COLO668 (cell line): ENCODE measurements around the gene MMP15.
"Not testable (repeated sequence)": the region's sequence is repeated elsewhere in the genome, so short reads cannot be mapped to it uniquely, and the experiment has no call there.

Experiments used
- DNase-seq: peaks from one replicate; lab custom pipeline; 2025; ENCODE audit not compliant: unreplicated experiment; lab: John Stamatoyannopoulos, UW

The MMP15 gene

DNA sequence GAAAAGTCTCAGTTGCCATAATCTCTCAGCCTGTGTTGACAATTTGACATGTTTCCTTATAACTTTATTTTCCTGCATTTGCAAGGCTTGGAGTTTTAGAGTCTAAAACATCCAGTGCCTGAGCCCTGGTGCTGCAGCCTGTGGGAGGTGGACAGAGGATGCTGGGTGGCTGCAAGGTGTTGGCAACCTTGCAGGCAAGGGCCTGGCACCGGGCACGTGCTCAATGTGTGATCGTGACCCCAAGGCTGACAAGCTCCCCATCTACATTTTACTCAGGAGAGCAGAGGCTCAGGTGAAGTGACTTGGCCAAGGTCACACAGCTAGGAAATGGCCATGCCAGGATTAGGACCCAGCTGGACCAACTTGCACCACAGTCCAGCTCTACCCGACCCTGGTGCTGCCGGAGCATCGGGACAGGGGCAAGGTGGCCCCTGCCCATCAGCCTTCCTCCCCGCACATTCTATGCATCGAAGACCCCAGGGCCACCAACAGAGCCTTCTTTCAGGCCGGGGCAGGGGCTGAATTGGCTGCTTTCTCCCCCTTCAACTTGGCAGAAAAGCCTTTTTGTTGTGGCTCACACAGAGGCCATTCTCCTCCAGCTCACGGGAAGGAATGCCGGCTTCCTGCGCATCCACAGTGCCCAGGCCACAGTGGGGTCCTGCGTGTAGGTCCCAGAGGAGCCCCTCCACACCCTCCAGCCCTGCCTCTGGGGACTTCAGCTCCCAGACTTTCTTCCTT, 23.1 kb downstream of the MMP15 start:
- DNase-seq, result no peak

DNA sequence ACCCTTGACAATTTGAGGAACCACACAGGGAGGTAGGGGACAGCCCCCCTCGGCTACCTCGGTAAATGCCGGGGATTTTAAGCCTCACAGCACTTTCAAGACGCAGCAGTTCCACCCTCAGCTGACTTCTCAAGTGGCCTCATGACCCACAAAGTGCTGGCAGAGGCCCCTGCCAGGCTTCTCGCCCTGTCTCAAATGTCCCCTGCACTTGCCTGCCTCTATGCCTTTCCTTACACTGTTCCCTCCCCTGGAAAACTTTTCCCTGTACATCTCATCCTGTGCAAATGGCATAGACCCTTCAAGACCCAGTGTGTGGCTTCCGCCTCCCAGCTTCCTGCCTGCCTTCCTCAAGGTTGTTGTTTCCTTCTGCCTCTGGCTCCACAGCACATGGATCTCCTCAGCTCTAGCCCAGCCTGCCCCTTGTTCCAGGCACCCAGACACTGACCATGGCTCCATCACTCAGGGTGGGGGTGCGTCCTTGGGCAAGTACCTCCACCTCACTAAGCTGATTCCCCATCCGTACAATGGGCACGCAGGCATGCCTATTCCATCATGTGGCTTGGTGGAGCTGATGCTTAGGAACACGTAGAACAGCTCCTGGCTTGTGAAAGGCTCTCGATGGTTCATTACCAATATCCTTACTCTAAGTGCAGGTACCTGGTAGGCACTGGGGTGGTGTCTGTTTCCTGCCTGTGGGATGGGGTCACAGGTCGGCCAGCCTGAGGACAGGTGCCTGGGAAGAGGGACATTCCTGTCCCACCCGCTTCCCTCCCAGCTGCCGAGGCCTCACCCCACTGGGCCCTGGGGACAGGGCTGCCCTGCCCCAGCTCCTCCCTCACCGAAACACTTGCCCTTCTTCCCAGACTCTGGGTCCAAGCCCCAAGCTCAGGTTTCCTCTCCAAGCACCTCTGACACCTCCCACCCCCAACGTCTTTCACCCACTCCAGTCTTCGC, 24.0 kb downstream of the MMP15 start:
- no peak for DNase-seq

DNA sequence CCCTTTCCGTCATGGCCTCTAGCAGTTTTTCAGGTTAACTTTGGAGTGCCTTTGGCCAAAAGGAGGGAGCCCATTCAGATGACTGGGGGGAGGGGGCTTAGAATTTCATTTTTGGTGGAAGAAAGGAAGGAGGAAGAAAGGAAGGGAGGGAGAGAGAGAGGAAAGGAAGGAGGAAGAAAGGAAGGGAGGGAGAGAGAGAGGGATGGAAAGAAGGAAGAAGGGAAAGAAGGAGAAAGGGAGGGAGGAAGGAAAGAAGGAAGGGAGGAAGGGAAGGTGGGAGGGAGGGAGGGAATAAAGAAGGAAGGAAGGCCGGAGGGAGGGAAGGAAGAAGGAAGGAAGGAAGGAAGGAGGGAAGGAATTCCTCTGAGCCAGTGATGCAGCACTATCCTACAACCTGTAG, 25.7 kb downstream of the MMP15 start:
- no peak for DNase-seq

DNA sequence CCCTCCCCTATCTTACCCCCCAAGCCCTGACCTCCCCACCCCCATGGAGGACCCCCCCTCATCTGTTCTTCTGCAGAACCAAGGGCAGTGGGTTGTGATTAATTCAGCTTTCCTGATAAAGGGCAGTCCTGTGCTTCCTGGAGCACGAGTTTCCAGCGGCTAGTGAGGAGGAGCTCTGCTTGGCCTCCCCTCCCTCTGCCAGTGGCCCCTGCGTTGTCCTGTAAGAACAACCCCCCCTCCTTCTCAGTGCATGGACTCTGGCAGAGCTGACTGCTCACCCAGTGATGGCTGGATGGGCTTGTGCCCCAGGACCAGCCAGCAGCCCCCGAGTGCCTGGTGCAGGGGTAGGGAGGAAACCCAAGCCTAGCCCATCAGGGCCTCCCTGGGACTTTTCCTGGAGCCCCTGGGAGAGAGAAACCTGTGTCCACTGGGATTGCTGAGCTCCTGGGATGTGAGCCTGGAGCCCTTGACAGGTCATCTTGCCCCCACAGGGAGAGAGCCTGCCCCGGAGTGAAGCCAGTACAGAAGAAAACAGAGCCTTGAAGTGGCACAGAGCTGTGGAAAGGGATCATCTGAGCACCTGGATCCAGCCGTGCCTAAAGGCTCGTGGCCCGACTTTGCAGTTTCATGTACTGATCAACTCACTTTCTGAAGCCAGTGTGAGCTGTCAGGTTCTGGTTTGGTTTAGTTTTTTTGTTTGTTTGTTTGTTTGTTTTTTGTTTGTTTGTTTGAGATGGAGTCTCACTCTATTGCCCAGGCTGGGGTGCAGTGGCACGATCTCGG, 26.5 kb downstream of the MMP15 start:
- no peak for DNase-seq

DNA sequence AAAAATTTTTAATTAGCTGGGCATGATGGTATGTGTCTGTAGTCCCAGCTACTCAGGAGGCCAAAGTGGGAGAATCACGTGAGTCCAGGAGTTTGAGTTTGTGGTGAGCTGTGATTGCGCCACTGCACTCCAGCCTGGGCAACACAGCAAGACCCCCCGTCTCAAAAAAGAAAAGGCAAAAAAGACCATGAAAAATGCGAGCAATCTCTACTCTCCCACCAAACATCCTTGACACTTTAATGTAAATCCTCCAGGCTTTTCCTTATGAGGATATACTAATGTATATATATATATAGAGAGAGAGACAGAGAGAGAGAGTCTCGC, 28.1 kb downstream of the MMP15 start:
- no peak for DNase-seq

DNA sequence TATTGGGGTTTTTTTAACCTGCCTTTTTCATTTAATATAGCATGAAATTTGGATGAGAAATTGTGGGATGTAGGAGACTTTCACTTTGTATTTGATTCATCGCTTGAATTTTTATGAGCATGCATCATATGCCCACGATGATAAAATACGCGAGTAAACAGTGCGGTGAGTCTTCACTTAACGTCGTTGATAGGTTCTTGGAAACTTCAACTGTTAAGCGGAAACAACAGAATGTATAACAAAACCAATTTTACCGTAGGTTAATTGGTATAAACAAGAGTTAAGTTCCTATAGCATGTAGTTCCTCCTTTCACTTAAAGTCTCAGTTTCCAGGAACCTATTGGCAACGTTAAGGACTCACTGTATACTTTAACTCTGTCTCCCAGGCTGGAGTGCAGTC, 28.7 kb downstream of the MMP15 start:
- no peak for DNase-seq

DNA sequence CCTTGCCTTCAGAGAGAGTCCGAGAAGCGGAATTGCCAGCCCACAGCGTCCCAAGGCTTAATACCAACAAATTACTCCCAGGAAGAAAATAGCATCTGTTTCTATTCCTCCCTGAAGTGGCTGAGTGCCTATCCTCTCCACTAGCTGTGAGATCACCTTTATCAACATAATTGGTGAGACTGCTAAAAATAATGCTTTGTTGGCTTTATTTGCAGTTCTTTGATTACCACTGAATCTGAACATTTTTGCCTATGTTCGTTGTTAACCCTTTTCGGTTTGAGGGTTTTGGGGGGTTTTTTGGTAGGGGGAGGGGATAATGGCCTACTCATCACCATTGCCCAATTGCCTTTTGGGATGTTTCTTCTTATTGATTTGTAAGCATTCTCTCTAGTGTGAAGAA, 31.0 kb downstream of the MMP15 start:
- no peak for DNase-seq

DNA sequence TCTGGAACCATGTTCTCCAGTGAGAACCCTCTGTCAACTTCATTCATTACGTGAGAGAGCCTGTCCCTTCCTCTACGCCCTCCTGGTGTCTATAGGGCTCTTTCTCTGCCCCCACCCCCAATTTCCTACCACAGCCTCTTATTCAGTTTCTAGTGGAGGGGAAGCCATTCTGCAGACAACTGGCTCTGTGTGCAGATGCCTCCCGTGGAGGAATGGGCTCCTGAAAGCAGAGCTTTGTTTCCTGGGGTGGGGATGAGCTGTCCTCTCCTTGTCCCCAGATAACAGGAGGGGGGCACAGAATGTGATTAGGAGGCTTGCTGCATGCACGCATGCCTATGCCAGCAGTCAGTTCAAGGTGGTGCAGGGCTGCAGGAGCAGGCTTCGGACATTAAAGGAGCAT, 31.6 kb downstream of the MMP15 start:
- DNase-seq, result no peak

DNA sequence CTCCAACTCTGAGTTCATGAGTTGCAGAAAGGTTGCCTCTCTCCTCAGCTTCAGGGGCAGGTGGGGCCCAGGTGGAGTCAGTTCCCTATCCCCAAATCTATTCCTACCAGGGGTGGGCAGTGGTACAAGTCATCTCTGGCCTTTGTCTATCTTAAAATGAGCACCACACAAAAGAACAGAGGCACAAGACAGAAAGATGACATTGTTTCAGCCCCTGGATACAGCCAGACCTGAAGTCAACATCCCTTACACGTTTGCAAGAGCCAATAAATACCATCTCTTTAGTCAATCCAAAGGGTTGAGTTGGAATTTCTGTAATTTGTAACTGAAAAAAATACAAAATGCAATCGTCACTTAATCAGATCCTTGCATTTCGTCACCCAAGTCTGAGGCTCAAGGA, 32.2 kb downstream of the MMP15 start:
- no peak for DNase-seq

DNA sequence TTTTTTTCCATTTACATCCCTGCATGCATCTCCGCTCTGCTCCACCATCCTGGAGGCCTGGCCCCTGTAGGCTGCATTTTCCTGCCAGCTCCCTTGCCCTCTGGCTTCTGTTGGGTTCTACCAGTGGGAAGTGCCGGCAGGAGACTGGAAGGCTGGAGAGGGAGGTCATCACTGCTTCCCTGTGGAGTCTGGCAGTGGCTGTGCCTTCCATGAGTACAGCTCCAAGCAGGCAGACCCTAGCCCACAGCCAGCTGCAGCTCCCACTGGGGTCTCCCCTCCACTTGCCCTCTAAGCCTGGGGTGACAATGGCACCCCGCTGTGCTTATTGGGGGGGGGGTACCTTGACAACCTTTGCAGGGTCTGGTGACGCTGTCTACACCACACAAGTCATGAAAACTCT, 37.3 kb downstream of the MMP15 start:
- no peak for DNase-seq

DNA sequence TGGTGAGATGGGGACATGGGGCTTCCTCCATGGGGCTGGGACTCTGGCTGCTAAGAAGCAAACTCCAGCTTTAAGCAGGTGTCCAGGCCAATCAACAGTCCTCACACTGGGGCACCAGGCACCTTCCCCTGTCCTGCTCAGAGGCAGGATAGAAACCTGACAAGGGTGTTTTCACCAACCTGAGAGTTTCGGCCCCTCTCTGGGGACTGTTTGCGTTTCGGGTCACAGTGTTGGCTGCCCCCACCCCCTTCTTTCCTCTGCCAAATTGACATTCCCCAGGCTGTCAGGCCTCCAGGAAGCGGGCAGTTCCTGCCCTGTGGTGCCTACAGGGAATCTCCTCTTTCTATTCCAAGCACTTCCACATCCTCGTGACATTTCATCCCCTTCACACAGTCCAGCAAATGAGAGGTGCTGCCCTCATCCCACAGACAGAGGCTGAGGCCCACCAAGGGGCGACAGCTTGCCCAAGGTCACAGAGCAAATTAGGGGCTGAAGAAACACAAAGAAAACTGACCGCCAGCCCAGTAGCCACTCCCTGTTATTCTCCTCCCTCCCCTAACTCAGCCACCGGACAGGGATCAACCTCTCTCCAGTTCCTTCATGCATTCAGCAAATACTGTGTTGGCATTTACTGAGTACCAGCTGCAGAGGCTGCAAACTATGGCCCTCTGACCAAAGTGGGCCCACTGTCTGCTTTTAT, 38.0 kb downstream of the MMP15 start:
- DNase-seq, result no peak

DNA sequence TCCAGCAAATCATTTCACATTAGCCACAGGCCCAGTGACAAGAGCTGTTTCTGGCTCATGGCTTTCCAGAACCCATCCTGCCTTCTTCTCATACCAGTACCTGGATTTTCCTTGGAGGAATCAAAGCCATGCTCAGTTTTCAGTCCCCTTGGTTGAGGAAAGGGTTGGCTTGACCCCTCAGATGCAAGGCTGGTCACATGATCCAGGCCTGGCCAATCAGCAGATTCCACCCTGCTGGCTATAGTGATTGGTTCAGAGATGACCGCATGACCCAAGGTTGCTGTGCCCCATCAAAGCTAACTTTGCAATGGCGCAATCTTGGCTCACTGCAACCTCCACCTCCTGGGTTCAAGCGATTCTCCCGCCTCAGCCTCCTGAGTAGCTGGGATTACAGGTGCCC, 45.0 kb downstream of the MMP15 start:
- no peak for DNase-seq

DNA sequence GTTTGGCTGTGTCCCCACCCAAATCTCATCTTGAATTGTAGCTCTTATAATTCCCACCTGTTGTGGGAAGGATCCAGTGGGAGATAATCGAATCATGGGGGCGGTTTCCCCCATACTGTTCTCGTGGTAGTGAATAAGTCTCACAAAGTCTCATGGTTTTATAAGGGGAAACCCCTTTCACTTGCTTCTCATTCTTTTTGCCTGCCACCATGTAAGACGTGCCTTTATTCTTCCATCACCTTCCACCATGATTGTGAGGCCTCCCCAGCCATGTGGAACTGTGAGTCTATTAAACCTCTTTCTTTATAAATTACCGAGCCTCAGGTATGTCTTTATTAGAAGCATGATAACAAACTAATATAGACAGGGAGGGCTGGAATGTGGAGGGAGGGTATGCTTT, 46.6 kb downstream of the MMP15 start:
- DNase-seq, result not testable (repeated sequence)

DNA sequence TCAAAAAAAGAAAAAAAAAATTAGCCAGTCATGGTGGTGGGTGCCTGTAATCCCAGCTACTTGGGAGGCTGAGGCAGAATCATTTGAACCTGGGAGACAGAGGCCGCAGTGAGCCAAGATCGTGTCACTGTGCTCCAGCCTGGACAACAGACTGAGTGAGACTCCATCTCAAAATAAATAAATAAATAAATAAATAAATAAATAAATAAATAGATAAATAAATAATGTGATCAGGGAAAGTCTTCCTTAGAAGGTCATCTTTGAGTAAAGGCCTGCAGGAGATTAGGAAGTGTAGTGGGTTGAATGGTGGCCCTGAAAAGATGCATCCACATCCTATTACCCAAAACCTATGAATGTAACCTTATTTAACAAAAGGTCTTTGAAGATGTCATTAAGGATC, 47.5 kb downstream of the MMP15 start:
- not testable (repeated sequence) for DNase-seq

DNA sequence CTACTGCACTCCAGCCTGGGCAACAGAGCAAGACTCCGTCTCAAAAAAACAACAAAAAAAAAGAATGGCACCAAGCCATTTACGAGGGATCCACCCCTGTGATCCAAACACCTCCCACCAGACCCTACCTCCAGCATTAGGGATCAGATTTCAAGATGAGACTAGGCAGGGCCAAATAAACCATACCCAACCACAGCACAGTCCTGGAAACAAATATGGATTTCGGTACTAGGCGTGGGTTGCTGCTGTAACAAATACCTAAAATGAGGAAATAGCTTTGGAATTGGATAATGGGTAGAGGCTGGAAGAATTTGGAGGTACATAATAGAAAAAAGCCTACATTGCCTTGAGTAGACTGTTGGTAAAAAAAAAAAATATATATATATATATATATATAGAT, 49.1 kb downstream of the MMP15 start:
- DNase-seq, result no peak

DNA sequence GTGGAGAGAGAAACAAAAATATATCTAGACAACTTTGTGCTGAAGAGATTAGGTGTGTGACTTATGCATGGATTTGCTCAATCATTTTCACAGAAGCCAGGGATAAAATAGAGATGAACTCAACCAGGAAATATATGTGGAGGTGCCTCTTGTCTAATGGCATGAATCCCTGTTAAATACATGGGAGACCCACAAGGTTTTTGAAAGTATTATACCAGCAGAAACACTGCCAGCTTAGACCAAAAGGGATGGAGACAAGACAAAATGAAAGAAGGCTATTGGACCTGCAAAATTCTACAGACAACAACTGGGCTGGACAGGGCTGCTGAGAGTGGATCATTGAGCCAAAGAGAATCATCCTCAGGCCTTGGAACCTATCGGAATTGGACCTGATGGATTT, 51.0 kb downstream of the MMP15 start:
- DNase-seq, result no peak

DNA sequence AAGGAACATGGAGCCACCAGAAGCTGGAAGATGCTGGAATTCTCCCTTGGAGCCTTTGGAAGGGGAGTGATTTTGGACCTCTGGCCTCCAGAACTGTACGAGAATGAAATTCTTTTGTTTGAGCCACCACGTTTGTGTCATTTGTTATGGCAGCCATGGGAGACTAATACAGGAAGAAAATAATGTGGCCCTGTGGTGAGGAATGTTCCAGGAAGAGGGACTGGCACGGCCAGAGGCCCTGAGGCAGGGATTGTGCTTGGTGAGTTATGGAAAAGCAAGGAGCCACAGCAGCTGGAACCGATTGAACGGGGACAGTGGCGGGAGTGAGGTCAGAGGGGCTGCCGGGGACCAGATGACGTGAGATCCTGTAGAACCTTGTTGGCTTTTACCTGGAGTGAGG, 52.2 kb downstream of the MMP15 start:
- no peak for DNase-seq

DNA sequence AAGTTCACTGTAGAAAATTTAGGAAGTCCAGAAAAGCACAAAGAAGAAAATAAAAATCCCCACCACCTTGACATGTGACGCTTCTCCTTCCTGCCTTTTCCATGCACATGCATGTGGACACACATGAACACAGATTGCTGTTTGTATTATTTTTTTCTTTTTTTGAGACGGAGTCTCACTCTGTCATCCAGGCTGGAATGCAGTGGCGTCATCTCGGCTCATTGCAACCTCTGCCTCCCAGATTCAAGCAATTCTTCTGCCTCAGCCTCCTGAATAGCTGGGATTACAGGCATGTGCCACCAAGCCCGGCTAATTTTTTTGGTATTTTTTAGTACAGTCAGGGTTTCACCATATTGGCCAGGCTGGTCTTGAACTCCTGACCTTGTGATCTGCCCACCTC, 55.1 kb downstream of the MMP15 start:
- not testable (repeated sequence) for DNase-seq

DNA sequence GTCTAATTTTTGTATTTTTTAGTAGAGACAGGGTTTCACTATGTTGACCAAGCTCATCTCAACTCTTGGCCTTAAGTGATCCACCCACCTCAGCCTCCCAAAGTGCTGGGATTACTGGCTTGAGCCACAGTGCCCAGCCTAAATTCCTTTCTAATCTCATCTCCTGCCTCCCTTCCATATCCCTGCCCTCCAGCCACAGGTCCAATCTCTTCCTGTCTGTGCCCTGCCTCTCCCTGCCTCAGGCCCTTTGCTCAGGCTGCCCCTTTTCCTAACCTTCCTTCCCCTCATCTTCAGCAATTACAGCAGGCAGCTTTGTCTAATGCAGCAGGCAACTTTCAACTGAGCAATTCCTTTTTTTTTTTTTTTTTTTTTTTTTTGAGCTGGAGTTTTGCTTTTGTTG, 56.8 kb downstream of the MMP15 start:
- DNase-seq, result no peak

DNA sequence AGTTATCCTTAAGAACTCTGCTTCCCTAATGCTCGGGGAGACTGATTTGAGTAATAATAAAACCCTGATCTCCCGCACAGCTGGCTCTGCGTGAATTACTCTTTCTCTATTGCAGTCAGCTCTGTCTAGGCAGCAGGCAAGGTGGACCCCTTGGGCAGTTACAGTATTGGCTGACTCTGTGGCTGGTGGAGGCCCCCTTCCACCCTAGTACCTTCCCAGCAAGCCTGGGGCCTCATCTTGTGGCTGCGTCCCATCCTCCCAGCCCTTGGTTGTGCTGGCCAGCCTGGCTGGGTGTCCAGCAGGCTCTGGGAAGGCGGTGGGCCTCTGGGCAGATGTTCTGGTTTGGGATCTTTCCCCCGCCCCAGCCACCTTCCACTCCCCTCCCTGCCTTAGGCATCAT, 59.1 kb downstream of the MMP15 start:
- no peak for DNase-seq

DNA sequence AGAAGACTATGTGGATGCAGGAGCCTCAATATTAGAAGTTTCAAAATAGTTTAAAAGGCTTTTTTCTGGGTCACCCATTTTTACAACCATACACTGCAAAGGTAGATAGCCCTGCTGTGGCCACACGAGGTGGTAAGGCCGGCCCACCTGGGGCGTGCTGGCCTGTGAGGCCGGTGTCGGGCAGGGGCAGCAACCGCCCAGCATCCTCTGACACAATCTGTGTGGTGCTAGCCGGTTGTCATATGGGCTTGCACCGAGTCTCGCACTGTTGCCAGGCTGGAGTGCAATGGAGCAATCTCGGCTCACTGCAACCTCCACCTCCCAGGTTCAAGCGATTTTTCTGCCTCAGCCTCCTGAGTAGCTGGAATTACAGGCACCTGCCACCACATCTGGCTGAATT, 59.6 kb downstream of the MMP15 start:
- DNase-seq, result no peak
